SH-SY5Y (cell line): ENCODE measurements around the gene ZBTB40.

Experiments used
- GATA2 ChIP-seq: IDR thresholded peaks from 2 replicates; pipeline ENCODE4 v1.6.1; 2011; ENCODE audit warnings: mild to moderate bottlenecking, low read depth, low read length
- GATA3 ChIP-seq: IDR thresholded peaks from 2 replicates; pipeline ENCODE4 v1.6.1; 2011; ENCODE audit warnings: low read depth, mild to moderate bottlenecking, low read length, moderate library complexity

- TF ChIP-seq GATA2 (no peak), GATA3 (no peak)
These were observed 24.9 kb upstream of the ZBTB40 start for GRCh38 chr1:22426781-22427180.
